GM11168 (cell line): Measurements from ENCODE around the gene MPP7.
"Not testable (repeated sequence)": the region's sequence is repeated elsewhere in the genome, so short reads cannot be mapped to it uniquely, and the experiment has no call there.

Experiments used
- in situ Hi-C: fragments of 300-500 bp; cut with MboI; formaldehyde crosslinking; loops from one replicate; pipeline ENCODE4 v1.12.0; 2022; ENCODE audit warnings: low sequenced_read_pairs; ENCODE audit not compliant: unreplicated experiment

The MPP7 gene

DNA sequence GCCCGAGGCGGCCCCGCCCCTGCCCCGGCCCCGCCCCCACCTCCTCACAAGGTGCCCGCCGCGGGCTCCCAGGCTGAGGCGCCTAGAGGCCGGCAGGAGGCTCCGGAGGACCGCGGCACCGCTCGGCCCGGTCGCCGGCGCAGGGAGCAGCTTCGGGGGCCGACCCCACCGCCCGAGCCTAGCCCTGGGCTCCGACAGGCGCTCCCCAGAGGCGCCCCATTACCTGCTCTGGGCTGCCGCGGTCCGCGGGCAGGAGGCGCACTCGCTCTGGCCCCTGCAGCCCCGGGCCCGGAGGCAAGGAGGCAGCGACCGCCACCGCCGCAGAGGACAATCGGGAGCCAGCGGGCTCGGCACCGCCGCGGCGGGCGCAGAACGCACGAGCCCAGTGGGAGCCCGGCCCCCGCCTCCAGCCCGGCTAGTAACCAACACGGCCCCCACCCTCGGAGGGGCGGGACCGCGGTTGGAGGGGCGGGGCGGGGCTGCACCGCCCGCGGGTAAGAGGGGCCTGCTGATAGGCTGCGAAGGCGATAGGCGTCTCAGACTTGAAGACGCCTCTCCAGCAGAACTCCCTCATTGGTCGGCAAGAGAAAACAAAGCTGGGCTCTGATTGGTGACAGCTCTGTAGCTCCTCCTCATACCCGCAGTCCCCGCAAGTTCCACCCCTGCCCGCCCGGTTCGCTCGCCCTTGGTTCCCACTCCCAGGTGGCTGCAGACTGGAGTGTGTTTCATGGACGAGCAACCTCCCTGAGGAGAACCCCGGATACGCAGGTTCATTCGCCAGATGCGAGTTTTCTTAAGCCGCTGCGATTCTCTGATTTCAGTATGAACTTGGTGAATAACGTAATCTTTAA, at the start of gene MPP7:
TSS of gene MPP7 (minus strand) at position 427 of the 851 bp plus-strand sequence. CDS start 64,460 bp downstream, outside the sequence.
- in situ Hi-C loops, result no loop called here

GRCh38 chr10:28349892-28350291, 47.0 kb upstream of the MPP7 start:
- in situ Hi-C loops, result no loop called here

DNA sequence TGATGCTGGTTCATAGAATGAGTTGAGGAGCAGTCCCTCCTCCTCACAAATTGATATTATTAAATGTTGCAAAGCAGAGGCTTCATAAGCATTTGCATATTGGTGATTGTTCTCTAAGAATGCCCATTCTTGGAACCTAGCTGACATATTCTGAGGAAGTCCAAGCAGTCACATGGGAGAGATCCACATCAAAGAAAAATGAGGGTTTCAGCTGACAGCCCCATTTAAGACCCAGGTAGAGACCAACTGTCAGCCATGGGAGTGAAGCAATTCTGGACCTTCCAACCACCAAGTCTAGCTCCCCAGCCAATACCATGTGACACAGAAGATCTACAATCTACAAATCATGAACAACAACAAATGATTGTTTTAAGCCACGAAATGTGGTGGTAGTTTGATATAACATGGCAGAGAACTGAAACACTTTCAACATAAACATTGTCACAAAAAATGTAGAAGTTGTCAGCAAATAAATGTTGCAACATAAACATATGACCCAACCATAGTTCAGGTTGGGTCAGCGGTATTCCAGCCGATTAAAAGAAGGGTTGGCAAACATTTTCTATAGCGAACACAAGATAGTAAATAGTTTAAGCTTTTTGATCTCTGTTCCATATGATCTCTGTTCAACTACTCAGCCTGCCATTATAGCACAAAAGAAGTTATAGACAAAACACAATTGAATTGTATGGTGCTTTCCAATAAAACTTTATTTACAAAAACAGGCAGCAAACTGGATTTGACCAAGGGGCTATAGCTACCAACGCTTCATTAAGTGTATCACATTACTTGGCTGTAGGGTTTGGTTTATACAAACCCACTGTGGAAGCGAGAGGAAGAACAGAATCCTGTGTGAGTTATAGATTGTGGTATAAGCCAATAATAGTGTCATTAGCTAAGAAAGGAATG, 41.4 kb upstream of the MPP7 start:
- in situ Hi-C loops, result no loop called here

GRCh38 chr10:28343252-28343651, 40.4 kb upstream of the MPP7 start:
- in situ Hi-C loops, result no loop called here

GRCh38 chr10:28341679-28342078, 38.8 kb upstream of the MPP7 start:
- in situ Hi-C loops, result not testable (repeated sequence)

- in situ Hi-C loops, result no loop called here
These were observed 29.9 kb upstream of the MPP7 start for GRCh38 chr10:28332726-28333125.

DNA sequence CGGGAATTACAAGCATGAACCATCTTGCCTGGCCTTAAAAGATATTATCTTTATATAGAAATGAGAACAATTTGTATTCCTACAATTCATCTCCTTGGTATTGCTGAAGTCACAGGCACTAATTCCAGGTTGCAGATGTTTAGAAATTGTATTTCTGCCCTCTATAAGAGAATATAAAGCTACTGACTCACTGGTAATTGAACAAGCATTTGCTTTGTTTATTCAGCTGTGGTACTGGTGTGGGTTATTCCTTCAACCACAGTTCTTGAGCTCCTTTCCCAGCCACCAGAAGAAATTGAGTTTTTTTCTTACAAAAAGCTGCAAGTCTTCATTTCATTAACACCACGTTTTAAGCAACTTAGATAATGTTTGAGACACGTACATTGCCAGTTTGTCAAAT, 29.0 kb upstream of the MPP7 start:
- in situ Hi-C loops, result no loop called here

- in situ Hi-C loops, result no loop called here
These were observed 28.2 kb upstream of the MPP7 start for GRCh38 chr10:28331066-28331465.

- in situ Hi-C loops, result no loop called here
These were observed 25.5 kb upstream of the MPP7 start for GRCh38 chr10:28328346-28328745.

GRCh38 chr10:28327491-28327880, 24.6 kb upstream of the MPP7 start:
- in situ Hi-C loops, result no loop called here

DNA sequence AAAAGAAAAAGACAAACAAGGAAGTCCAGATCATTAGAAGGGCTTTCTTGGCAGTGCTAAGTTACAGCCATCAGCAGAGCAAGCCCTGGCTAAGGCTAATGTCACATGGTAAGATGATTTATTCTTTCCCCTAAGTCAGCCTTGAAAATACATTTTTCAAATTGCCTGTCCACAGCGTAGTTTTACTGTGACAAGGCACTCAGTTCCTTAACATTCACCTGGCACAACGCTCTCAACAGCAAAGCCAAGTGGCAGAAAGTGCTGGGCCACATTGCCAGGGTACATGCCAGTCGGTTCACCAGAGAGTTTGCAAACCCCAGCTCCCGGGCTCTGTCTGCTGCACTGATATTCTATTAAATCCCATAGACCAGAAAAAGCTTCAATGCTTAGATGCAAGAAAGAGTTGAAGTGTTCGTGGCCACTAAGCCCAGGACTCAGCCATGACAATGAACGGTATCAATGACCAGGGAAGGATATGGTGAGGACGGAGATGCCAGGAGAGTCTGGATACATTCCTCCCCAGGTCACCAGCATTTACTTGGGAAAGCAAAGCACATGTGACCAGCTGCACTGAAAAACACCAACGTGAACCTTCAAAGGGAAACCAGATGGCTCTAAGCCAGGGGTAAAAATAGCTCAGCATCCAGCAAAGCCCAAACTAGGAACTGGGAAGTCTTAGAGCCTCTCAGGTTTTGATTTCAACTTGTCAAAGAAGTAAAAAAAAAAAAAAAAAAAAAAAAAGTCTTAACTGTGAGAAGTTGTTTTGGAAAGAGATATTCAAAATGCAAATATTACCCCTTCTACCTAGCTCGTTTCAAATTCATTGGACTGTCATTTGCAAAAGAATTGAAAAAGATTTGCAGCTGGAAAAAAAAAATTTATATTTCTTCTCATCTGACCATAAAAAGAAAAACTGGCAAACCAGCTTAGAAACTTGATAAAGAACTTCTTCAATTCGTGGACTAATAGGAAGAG, 23.9 kb upstream of the MPP7 start:
- in situ Hi-C loops, result no loop called here

DNA sequence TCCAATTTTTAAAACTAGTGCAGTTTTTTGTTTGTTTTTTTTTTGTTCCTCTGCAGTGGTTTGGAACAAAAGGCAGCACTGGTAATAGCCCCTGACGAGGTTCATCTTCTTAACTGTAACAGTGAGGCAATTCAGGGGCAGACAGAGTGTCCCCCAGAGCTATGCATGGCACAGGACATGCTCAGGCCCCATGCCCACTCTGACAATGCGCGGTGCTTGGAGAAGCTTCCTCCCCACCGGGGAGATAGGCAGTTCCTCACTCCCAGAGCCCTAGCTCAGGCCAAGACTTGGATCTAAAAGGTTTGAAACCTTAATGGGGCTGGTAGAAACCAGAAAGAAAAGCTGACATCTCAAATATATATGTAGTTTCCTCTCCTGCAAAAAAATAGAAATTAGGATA, 17.9 kb upstream of the MPP7 start:
- in situ Hi-C loops, result no loop called here

- in situ Hi-C loops, result no loop called here
These were observed 17.2 kb upstream of the MPP7 start for GRCh38 chr10:28320090-28320489.

- in situ Hi-C loops, result not testable (repeated sequence)
These were observed 16.2 kb upstream of the MPP7 start for GRCh38 chr10:28319061-28319460.

DNA sequence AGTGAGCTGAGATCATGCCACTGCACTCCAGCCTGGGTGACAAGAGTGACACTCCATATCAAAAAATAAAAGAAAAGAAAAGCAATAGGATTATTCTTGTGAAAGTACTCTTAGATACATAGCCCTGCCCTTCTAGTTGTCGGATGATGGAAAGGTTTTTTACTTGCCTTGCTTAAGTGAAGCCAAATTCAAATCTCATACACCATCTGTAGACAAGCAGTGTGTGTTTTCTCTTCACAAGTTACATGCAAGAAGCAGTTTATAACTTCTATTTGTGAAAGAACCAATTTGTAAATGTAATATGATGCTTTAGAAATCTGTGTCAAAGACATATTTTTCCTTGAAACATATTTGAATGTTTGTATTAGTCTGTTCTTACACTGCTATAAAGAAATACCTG, 15.8 kb upstream of the MPP7 start:
- in situ Hi-C loops, result no loop called here

DNA sequence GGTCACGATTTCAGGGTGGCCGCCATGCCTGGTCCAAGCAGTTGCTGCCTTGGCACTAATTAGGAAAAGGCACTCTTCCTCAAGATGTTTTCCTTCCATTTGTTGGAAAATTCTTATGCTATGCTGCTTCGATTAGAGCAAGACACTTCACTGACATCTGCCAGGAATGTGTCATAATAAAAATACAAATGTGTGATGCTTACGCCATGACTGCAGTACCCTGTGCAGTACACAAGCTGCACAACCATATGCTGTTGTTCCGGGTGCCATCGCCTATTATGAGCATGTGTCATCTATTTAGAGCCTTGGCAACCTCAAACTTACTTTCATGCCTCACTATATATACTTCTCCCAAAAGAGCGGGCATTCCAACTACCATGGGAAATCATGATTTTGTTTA, 14.9 kb upstream of the MPP7 start:
- in situ Hi-C loops, result no loop called here

- in situ Hi-C loops, result no loop called here
These were observed 13.8 kb upstream of the MPP7 start for GRCh38 chr10:28316696-28317095.

DNA sequence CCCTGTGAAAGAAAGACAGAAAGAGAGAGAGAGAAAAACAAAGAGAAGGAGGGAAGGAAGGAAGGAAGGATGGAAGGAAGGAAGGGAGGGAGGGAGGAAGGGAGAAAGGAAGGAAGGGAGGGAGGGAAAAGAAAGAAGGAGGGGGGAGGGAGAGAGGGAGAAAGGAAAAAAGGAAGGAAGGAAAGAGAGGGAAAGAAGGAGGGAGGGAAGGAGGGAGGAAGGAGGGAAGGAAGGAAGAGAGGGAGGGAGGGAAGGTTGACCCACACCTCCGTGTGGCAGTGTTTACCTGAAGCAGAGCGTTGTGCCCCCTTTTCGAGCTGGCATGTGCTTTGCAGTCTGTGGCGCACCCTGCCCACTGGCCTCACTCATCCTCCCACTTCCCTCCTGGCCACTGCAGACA, 12.3 kb upstream of the MPP7 start:
- in situ Hi-C loops, result no loop called here

- in situ Hi-C loops, result no loop called here
These were observed 11.3 kb upstream of the MPP7 start for GRCh38 chr10:28314211-28314610.

- in situ Hi-C loops, result no loop called here
These were observed 9.7 kb upstream of the MPP7 start for GRCh38 chr10:28312572-28312971.
